LNCaP clone FGC (cell line): ENCODE data around the gene POC1B.

Source experiments
- DNase-seq: peaks from one replicate; pipeline ENCODE4 v3.0.0-alpha.2; 2011; ENCODE audit warnings: low read depth
- H3K4me3 ChIP-seq: 2 replicates; pipeline ENCODE4 v1.5.1; 2011; ENCODE audit warnings: mild to moderate bottlenecking, low read depth, low read length, control low read depth
- TF ChIP-seq, protein P1 (sequence below): IDR thresholded peaks from 2 replicates; pipeline ENCODE4 v1.5.1; 2012; ENCODE audit warnings: mild to moderate bottlenecking; ENCODE audit not compliant: control insufficient read depth, insufficient read depth; ENCODE audit errors: extremely low read depth

Gene POC1B

DNA sequence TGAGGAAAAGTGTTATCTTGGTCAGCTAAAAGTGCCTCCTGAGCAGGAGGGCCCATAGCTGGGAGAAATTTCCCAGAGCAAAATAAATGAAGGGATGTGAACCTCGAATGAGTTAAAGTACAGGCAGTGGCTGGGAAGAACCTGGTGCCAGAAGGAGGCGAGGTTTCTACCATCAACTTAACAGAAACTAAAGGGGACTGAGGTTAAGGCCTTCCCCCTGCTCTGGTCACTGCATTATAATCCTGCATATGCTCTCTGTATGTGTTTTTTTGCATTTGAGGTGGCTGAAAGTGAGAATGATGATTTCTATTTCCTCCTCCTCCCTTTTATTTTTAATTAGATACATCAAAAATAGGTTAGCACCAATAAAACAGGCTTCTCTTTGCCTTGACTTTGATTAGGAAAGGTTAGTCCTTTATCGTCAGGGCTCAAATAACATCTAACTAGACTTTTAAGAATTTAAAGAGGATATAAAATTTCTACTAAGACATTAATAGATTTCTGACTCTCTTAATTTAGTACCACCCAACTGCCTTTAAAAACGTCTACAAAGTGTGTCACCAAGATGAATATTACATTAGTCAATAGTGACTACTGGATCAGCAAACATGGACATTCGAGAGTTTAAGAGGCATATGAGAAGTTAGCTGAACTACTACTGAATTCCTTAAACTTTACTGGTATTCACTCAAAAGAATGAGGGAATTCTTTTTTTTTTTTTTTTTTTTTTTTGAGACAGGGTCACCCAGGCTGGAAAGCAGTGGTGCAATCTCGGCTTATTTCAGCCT lies 50.5 kb downstream of the POC1B start:
- DNase-seq, result no peak
- TF ChIP-seq, protein P1, sequence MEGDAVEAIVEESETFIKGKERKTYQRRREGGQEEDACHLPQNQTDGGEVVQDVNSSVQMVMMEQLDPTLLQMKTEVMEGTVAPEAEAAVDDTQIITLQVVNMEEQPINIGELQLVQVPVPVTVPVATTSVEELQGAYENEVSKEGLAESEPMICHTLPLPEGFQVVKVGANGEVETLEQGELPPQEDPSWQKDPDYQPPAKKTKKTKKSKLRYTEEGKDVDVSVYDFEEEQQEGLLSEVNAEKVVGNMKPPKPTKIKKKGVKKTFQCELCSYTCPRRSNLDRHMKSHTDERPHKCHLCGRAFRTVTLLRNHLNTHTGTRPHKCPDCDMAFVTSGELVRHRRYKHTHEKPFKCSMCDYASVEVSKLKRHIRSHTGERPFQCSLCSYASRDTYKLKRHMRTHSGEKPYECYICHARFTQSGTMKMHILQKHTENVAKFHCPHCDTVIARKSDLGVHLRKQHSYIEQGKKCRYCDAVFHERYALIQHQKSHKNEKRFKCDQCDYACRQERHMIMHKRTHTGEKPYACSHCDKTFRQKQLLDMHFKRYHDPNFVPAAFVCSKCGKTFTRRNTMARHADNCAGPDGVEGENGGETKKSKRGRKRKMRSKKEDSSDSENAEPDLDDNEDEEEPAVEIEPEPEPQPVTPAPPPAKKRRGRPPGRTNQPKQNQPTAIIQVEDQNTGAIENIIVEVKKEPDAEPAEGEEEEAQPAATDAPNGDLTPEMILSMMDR, result no peak
- no peak overlapping the region for H3K4me3 ChIP-seq

DNA sequence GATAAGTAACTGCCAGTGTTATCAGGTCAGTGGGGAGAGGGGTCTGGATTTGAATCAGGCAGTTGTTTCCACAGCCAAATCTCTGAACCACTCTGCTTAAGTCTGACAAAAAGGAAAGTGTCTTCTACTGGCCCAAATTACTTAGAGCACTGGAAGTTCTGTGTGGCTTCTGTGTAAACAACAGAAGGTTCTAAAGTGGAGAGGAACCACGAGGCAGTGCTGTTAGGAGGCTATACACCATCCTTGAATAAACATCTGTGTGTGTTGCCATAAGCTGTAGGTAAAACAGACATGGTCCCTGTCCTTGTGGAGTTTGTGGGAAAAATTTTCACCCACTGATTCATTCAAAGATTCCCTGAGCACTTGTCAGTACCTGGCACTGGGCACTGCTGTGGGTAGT lies 51.2 kb downstream of the POC1B start:
- no peak for DNase-seq
- no peak overlapping the region for H3K4me3 ChIP-seq
- TF ChIP-seq, protein P1, result no peak

DNA sequence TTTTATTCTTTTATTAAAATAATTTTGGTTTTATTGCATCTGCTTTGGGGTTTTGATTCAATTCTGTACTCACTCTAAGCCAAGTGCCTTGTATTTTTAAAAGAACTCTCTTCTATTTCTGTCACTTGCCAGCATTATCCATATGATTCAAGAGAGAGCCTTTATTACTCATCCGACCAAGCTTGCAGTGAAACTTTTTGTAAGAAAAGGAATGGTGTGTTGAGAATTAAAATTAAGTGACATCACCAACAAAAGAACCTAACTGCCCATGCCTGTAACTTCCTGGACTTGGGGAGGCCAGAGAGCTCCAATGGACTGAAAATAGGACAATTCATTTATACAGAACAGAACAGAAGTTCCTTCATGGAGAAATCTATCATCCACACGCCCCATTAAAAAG lies 53.3 kb downstream of the POC1B start:
- no peak for DNase-seq
- H3K4me3 ChIP-seq, result no peak overlapping the region
- TF ChIP-seq, protein P1, result no peak

DNA sequence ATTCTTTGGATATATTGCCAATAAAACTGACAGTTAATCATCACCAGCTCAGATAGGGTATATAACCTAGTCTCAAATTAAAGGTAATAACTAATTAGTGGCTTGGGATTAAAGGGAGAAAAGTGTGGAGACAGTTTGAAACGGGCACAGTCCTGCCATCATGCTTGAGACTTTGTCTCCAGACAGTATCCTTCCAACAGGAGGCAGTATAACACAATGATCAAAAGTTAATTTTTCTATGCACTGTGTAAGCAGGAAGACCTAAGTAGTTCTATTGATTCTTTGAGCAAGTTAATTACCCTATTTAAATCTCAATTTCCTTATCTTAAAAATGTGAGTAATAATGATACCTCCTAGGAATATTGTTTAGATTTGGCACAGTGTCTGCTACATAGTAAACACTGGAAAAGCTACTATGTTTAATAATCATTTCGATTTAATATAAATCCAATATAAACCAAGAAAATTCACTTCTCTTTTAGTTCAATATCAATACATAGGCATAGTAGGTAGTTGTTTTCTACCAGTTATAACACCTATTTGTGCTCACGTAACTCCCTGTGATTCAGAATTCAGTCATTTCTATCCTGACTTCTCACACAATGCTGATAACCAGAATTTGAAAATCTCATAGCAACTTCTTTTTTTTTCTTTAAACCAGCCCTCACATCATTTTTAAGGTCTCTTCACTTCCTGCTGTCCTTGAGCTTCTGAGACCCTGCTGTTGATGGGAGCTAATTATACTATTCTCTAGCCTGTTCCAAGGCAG lies 54.9 kb downstream of the POC1B start:
- DNase-seq, result peak; percentile 38
- TF ChIP-seq, protein P1, result peak; percentile 87
- no peak overlapping the region for H3K4me3 ChIP-seq

DNA sequence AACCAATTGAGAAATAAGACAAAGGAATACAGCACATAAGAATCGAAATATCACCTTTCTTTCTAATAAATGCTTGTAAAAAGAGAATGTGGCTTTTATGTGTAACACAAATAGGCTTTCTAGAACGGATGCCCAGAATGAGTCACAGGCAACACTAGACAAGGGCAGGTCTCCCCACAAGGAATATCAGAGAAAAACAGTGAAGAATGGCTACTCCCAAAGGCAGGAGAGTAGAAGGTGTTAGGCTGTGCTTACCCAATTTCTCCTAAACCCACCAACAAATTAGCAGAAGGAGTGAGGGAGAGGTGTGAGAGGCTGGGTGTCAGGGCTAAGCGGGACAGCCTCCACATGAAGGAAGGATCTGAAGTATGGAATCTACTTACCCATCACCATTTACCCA lies 56.5 kb downstream of the POC1B start:
- TF ChIP-seq, protein P1, result no peak
- H3K4me3 ChIP-seq, result no peak overlapping the region
- DNase-seq, result no peak

DNA sequence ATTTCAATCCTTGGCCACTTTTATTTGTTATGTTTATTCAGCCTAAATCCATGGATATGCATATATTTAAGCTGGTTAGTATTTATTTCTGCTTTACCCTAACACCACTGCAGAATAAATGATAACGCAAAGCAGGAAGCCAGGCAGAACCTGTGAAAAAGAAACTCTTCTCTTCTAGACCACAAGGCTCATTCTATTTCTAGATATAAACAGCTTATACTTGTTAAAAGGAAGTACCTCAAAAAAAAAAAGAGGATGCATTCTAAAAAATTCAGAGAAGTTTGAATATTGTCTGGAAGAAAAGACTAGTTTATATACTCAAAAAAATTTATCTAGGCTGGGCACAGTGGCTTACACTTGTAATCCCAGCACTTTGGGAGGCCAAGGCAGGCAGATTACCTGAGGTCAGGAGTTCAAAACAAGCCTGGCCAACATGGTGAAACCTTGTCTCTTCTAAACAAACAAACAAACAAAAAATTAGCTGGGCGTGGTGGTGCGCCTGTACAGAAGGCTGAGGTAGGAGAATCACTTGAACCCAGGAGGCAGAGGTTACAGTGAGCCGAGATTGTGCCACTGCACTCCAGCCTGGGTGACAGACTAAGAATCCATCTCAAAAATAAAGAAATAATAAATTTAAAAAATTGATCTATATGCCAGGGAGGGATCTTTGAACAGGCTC lies 57.1 kb downstream of the POC1B start:
- no peak overlapping the region for H3K4me3 ChIP-seq
- TF ChIP-seq, protein P1, result no peak

More for the DNA sequence above, 57.1 kb downstream of the POC1B start:
- DNase-seq, result no peak
